ENCODE results near the gene TMEM150C.

DNA sequence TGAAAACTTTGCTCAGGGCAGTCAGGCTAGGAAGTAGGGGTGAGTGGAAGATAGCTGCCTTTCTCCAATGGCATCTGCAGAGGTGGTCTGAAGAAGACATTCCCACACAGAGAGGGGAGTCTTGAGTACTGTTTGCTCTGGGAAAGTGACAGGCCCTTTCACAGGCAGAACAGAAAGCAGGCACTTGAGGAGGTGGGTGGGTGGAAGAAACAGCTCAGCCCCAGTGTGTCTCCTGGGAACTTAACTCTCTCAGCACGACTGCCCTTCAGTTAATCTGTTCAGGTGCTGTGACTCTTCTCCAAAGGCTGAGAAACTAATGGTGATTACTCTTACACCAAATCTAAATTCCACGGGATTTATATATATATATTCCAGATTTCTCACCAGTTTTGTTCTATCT is 103.1 kb downstream of the TMEM150C start:
- TF ChIP-seq, protein P1, sequence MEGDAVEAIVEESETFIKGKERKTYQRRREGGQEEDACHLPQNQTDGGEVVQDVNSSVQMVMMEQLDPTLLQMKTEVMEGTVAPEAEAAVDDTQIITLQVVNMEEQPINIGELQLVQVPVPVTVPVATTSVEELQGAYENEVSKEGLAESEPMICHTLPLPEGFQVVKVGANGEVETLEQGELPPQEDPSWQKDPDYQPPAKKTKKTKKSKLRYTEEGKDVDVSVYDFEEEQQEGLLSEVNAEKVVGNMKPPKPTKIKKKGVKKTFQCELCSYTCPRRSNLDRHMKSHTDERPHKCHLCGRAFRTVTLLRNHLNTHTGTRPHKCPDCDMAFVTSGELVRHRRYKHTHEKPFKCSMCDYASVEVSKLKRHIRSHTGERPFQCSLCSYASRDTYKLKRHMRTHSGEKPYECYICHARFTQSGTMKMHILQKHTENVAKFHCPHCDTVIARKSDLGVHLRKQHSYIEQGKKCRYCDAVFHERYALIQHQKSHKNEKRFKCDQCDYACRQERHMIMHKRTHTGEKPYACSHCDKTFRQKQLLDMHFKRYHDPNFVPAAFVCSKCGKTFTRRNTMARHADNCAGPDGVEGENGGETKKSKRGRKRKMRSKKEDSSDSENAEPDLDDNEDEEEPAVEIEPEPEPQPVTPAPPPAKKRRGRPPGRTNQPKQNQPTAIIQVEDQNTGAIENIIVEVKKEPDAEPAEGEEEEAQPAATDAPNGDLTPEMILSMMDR (IDR thresholded peaks at IDR 0.05; ENCODE audit: low read depth, low read length) = no peak
- TF ChIP-seq, protein P2, sequence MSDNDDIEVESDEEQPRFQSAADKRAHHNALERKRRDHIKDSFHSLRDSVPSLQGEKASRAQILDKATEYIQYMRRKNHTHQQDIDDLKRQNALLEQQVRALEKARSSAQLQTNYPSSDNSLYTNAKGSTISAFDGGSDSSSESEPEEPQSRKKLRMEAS (IDR thresholded peaks at IDR 0.05; ENCODE audit: low read depth, low read length) = no peak

All from NB4 (cell line).